Neural progenitor cell (in vitro differentiated cells): ENCODE results near the gene TBL1X.

Experiments
- EZH2 ChIP-seq: fragments of 200-600 bp; sonication (generic); IDR thresholded peaks from 2 replicates; pipeline ENCODE4 v1.6.1; 2017; ENCODE audit warnings: antibody characterized with exemption, mild to moderate bottlenecking, moderate library complexity
- EZH2phosphoT487 ChIP-seq: fragments of 200-600 bp; sonication (generic); IDR thresholded peaks from 2 replicates; pipeline ENCODE4 v1.6.1; 2017; ENCODE audit warnings: antibody characterized with exemption
- TF ChIP-seq, protein P1 (sequence below): fragments of 200-600 bp; sonication (generic); IDR thresholded peaks from 2 replicates; pipeline ENCODE4 v1.5.1; 2017; ENCODE audit warnings: antibody characterized with exemption, mild to moderate bottlenecking

GRCh38 chrX:9654929-9655328 is 190.1 kb downstream of the TBL1X start:
- TF ChIP-seq, protein P1, sequence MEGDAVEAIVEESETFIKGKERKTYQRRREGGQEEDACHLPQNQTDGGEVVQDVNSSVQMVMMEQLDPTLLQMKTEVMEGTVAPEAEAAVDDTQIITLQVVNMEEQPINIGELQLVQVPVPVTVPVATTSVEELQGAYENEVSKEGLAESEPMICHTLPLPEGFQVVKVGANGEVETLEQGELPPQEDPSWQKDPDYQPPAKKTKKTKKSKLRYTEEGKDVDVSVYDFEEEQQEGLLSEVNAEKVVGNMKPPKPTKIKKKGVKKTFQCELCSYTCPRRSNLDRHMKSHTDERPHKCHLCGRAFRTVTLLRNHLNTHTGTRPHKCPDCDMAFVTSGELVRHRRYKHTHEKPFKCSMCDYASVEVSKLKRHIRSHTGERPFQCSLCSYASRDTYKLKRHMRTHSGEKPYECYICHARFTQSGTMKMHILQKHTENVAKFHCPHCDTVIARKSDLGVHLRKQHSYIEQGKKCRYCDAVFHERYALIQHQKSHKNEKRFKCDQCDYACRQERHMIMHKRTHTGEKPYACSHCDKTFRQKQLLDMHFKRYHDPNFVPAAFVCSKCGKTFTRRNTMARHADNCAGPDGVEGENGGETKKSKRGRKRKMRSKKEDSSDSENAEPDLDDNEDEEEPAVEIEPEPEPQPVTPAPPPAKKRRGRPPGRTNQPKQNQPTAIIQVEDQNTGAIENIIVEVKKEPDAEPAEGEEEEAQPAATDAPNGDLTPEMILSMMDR = no peak
- TF ChIP-seq EZH2 (no peak), EZH2phosphoT487 (no peak)
